HG03097 (cell line): ENCODE results near the gene FXN.
A peak's percentile ranks its signal among the peaks of the same experiment; 100 is the strongest.
"Not testable (repeated sequence)": the region's sequence is repeated elsewhere in the genome, so short reads cannot be mapped to it uniquely, and the experiment has no call there.

ENCODE experiments used
- ATAC-seq: cut with Tn5 transposase; IDR thresholded peaks from one replicate; pipeline ENCODE4 v1.9.1; 2021; ENCODE audit not compliant: unreplicated experiment, low FRiP score

FXN gene

DNA sequence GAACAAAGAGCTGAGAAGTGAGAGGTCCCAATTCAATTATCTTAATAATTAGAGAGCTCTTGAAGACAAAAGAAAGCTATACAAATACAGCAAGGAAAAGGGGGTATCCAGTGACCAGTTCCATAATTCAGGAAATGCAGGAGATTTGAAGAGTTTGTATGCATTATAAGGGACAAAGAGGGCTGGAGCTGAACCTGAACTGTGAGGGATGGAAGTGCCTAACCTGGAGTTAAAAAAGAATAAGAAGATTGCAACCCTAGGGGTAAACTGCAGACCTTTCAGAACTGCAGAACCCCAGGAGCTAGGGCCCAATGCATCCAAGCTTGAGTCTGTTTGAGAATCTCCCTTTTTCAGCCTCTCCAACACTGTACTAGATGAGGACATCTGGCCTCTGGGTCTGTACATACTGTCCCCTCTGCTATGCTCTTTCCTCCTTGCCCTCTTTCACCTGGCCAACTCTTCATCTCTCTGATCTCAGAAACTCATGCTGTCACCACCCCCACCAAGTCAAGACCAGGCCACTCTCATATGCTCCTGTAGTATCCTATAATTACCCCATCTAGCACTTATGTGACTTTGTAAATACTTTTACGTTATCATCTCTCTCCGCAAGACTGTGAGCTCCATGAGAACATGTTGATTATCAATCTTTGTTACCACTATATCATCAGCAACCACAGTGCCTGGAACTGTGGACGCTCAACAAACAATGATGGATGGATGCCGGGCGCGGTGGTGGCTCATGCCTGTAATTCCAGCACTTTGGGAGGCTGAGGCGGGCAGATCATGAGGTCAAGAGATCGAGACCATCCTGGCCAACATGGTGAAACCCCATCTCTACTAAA, 15.0 kb upstream of the FXN start:
- no peak for ATAC-seq

DNA sequence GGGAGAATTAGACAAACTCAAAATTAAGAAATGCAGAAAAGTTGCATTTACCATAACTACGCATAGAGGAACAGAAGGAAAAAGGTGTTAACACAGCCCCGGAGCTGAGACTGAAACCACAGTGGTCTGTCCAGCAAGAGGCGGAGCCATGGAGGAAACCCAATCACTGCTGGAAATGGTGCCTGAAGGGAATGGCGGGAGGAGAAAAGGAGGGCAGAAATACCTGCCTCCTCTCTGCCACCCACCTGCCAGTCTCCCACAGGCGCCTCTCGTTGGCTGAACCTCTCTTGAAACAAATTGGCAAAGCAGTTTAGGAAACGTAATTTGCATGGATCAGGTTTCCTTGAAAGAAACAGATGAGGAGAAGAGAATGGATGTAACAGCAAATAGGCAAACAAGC, 11.9 kb upstream of the FXN start:
- ATAC-seq = no peak

DNA sequence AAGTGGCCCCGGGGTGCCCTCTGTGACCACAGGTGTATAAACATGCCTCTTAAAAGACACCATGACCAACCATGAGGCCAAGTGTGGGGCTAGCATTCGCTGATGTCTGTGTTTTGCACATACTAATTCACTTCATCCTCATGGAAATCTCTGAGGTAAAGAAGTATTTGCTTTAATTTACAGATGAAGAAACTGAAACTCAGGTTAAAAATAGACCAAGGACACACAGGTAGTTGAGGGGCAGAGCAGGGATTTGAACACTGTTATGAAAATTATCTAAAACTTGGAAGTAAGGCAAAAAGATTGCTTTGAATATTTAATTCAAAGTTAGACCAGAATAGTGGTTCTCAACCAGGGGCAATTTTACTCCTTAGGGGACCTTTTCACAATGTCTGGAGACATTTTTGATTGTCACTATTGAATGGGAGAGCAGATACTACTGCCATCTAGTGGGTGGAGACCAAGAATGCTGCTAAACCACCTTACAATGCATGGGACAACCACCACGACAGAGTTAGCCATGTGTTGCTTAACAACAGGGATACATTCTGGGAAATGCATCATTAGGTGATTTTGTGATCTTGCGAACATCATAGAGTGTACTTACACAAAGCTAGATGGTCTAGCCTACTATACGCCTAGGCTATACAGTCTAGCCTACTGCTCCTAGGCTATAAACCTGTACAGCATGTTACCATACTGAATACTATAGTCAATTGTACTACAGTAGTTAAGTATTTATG, 8.0 kb upstream of the FXN start:
- ATAC-seq = peak; percentile 65

DNA sequence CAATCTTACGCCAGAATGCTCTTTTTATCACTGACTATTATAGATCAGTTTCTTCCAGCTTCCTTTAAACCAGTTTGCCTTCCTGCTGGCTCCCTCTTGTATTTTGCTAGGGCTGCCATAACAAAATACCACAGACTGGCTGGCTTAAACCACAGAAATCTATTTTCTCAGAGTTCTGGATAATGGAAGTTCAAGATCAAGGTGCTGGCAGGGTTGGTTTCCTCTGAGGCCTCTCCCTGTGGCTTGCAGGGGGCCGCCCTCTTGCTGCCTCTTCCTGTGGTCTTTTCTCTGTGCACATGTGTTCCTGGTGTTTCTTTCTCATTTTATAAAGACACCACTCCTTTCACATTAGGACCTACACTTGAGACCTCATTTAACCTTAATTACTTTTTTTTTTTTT, 6.8 kb upstream of the FXN start:
- ATAC-seq = no peak

DNA sequence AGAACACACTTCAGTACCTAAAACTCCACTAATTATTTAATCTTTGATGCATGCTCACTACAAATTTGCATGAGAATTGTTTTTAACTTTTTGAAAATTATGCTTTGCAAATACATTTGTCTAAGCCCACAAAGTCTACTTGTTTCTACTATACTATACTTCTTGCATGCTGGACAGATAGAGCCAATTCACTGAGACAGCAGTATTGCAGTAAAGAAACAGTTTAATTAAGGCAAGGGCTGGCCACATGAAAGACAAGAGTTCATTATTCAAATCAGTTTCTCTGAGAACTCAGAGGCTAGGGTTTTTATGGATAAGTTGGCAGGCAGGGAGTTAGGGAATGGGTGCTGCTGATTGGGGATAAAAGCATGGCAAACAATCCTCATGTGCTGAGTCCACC, 6.0 kb upstream of the FXN start:
- no peak for ATAC-seq

DNA sequence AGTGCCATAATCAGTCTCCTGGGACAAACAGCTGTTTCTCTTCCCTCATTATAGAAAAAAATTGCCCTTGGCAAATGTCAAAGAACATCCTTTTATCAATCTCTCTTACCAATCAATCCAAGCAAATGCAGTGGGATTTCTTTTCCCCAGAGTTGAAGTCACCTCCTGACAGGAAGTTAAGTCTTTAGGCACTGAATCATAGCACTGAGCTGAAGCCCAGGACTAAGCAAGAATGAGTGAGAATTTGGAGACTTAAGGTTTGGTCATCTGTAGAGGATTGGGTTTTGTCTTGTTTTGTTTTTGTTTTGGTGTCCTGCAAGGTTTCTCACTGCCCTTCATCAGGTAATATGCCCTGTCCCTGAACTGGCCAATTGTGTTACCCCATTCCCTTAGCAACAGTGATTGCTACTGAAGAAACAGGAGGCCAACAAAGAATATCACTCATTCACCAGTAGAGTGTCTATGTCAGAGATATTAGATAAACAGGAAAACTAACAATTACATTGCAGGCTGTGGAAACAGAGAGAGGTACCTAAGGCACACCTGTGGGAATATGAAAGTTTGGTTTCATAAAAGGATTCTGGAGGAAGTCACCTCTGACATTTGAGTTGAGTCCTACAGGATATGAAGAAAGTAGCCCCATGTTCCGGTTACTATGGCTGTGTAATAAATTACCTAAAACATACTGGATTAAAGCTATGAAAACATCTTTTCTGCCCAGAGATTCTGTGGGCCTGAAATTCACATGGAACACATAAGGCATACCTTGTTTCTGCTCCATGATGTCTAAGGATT, 4.5 kb upstream of the FXN start:
- no peak for ATAC-seq

DNA sequence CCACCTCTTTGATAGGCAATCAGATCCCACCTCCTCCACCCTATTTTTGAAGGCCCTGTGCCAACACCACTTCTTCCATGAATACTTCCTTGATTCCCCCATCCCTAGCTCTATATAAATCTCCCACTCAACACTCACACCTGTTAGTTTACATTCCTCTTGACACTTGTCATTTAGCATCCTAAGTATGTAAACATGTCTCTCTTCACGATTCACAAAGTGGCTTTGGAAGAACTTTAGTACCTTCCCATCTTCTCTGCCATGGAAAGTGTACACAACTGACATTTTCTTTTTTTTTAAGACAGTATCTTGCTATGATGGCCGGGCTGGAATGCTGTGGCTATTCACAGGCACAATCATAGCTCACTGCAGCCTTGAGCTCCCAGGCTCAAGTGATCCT, 1.5 kb upstream of the FXN start:
- ATAC-seq = no peak

DNA sequence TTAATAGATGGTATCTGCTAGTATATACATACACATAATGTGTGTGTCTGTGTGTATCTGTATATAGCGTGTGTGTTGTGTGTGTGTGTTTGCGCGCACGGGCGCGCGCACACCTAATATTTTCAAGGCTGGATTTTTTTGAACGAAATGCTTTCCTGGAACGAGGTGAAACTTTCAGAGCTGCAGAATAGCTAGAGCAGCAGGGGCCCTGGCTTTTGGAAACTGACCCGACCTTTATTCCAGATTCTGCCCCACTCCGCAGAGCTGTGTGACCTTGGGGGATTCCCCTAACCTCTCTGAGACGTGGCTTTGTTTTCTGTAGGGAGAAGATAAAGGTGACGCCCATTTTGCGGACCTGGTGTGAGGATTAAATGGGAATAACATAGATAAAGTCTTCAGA, 757 bp downstream of the FXN start:
- ATAC-seq = peak; percentile 27

DNA sequence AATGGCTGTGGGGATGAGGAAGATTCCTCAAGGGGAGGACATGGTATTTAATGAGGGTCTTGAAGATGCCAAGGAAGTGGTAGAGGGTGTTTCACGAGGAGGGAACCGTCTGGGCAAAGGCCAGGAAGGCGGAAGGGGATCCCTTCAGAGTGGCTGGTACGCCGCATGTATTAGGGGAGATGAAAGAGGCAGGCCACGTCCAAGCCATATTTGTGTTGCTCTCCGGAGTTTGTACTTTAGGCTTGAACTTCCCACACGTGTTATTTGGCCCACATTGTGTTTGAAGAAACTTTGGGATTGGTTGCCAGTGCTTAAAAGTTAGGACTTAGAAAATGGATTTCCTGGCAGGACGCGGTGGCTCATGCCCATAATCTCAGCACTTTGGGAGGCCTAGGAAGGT, 1.2 kb downstream of the FXN start:
- no peak for ATAC-seq

DNA sequence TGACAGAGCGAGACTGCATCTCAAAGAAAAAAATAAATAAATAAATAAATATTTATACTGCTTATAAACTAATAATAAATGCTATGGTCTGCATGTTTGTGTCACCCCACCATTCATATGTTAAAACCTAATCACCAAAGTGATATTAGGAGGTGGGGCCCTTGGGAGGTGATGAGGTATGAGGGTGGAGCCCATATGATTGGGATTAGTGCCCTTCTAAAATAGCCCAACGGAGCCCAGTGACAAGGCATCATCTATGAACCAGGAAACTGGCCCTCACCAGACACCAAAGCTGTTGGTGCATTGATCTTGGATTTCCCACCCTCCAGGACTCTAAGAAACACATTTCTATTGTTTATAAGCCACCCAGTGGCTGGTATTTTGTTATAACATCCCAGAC, 5.1 kb downstream of the FXN start:
- no peak for ATAC-seq

DNA sequence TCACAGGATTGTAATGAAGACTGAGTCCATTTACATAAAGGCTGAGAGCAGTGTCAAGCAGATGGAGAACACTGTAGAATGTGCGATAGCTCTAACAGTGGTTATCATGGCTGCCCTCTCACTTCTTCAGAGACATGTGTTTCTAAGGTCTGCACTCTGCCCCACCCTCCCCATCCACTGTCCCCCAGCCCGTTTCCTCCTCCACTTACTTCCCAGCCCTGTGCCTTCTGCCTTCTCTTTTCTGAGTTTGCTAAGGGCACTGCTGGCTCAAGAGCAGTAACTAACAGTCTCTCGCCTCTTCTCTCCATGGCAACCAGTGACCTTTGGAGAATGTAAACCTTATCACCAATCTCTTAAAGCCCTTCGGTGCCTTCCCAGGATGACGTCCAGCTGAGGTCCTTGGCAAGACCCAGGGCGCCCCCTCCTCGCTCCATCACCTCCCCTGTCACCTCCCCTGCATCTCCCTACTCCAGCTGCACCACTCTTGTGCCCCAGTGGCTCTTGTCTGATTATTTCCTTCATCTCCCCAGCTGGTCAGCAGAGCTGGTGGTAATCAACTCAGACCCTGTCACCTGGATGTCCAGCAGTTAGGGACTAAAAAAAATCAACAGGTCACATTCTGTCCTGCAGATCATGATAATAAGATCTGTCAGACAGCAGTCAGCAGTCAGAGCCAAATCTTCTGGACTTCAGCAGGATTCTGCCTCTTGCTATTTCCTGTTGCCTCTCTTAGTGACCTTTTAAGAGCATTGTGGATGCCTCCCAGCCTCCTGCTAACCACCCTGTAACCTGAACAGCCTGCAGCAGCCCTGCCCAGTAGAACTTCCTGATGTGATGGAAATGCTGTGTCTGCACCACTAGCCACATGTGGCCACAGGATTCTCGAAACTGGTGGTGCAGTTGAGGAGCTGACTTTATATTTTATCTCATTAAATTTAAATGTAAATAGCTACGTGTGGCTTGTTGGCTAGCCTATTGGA, 9.0 kb downstream of the FXN start:
- ATAC-seq = no peak

DNA sequence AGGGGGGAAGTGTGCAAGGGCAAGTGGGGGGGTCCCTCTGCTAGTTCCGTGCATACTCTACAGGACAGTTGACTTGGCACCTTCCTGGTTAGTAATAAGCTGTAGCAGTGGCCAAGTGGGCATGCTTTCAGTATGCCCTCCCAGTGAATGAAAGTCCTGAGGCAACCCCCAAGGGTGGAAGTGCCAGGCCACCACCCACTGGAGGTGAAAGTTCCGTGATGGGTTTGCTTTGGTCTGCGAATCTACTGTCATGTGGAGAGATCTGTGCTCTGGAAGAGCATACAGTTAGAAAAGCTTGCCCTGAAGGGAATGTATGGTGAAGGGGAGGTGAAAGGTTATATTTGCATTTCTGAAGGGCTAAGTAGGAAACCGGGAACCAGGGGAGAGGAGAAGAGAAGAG, 10.3 kb downstream of the FXN start:
- ATAC-seq = no peak

DNA sequence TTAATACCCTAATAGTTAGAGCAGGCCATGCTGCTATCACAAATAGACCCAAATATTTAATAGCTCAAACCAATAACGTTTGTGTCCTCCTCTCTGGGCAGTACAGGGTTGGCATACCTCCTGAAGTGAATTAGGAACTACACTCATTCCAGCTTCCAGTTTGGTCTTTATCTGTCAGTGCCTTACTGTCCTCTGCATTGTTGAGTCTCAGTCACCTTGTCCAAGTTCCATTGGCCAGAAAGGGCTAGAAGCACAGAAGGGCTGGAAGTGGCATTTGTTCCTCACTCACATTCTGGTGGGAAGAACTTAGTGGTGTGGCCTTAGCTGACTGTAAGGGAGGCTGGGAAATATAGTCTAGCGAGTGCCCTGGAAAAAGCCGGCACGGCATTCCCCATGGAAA, 11.2 kb downstream of the FXN start:
- ATAC-seq = no peak

DNA sequence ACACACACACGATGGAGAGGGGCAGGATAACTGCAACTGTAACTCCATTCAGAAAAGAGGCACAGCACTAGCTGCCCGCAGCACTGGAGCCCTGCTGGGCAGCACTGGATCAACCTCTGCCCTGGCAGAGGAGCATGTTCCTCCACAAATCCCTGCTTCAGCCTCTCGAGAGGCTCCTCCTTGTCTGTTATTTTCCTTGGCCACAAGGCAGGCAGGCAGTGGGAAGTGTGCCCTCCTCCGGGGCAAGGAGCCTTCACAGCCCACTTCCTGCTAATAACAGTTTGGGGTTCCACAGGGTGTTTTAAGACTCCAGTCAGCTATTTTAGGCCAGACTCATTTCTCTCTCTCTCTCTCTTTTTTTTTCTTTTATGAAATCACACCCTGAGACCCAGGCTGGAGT, 11.8 kb downstream of the FXN start:
- ATAC-seq = no peak

DNA sequence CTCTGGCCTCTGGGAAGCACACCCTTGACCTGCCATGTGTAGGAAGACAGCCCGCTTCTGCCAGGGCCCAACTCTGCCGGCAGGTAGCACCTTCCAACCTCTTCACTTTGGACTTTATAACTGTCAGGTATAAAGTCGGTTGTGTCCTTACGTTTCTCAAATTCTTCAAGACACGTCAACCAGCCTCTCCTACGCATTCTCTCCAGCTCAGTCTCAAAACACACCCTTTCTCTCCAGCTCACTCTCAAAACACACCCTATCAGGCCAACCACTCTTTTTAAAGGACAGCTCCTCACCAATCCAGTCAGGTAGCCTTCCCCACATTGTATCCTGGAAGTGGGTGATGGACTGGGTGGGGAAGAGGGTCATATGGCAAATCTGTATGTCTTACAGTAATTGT, 13.5 kb downstream of the FXN start:
- ATAC-seq = no peak

DNA sequence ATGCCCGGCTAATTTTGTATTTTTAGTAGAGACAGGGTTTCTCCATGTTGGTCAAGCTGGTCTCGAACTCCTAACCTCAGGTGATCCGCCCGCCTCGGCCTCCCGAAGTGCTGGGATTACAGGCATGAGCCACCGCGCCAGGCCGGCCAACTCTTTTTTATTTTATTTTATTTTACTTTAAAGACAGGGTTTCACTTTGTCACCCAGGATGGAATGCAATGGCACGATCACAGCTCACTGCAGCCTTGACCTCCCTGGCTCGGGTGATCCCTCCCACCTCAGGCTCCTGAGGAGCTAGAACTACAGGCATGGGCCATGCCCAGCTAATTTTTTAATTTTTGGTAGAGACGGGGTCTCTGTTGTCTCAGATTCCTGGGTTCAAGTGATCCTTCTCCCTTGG, 15.4 kb downstream of the FXN start:
- not testable (repeated sequence) for ATAC-seq

DNA sequence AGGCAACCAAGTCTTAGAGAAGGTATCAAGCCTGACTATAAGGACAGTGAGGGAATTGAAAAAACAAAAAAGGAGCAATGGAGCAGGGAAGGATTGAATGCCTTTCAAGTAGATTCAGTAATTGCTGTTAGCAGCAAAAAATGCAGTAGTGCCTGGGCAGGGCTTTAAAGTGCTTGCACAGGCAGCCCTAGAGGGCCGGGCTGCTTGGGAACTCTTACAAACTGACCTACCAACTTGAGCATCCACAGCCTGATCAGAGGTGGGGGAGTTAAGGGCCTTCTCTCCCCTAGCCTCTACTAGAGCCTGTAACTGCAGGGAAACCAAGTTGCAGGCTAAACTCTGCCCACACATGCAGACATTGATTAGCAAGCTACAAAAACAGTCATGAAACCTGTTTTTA, 19.4 kb downstream of the FXN start:
- ATAC-seq = no peak

DNA sequence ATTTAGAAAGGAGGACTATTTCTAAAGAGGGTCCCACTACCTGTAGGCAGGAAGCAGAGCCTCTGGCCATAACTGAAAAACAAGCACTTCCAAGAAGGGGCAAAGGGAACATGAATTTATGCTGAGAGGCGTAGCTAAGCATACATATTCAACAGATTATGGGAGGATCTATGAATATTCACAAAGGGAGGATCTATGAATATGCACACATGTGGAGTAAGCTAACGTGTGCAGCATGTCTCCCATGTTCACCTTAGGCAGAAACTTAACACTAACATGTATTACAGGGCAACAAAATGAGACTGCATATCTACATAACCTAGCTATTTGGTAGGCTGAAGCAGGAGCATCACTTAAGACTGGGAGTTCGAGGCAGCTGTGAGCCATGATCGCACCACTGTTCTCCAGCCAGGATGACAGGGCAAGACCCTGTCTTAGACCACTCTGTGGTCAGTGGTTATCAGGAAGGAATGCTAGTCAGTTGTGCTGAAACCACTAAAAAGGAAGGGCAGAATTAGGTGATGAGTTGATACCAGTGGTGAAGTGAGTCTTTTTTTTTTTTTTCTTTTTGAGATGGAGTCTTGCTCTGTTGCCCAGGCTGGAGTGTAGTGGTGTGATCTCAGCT, 20.8 kb downstream of the FXN start:
- no peak for ATAC-seq

DNA sequence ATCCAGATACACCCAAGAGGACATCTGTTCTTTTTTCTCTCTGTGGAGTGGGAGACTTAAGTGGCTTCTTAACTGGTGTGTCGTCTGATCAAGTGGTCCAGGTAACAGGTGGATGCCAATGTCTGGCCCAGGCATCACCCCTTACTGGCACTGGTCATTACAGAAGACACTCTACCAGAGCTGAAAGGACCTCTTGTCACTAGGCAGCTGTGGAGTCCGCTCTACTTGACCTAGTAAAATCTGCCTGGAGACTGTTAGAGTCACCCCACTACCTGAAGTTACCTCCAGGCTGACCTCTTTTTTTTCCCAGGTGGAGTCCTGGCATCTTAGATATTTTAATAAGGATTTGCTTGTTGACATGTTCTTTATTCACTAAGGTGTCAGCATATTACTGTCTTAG, 22.5 kb downstream of the FXN start:
- no peak for ATAC-seq

DNA sequence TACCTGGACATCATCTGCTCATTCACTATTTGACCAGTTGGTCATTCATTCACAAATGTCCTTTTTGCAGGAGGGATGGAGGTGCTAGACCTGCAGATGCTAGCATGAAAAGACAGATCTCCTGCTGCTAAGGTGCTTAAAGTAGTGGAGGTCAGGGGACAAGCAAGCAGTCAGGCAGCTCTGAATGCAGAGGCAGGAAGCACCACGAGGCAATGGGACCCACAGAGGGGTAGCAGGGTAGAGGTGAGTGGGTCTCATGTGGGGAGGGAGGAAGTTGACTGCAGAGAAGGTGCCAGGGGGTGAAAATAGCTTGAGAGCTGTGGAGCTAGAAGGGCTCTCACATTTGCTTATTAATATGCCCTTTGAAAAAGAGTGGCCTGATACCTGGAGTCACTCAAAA, 25.2 kb downstream of the FXN start:
- ATAC-seq = no peak
